GM23338 (cell line): ENCODE results near the gene LYL1. TPM values are rescaled to one million over a fixed set of nuclear protein-coding genes. Genes with fewer than 3 reads are reported as not detected.

Experiments used
- ATAC-seq: fragments of 200-7000 bp; cut with Tn5 transposase; 3 replicates; pipeline ENCODE4 v1.9.1; 2020
- DNase-seq: peaks from one replicate; pipeline ENCODE4 v3.0.0-alpha.2; 2015; ENCODE audit warnings: low spot score
- H2AFZ ChIP-seq: fragments of 200-600 bp; sonication (generic); 2 replicates; pipeline ENCODE4 v1.8.0; 2016; ENCODE audit warnings: antibody characterized with exemption, mild to moderate bottlenecking, moderate library complexity
- H3F3A ChIP-seq: fragments of 200-600 bp; sonication (generic); replicated peaks from 2 replicates; pipeline ENCODE4 v1.8.0; 2017; ENCODE audit warnings: antibody characterized with exemption, mixed run types, low read depth
- H3K27ac ChIP-seq: fragments of 200-600 bp; sonication (generic); 2 replicates; pipeline ENCODE4 v1.6.1; 2016; ENCODE audit warnings: low read depth
- H3K27me3 ChIP-seq: fragments of 200-600 bp; sonication (generic); 2 replicates; pipeline ENCODE4 v1.8.0; 2016; ENCODE audit warnings: mild to moderate bottlenecking, mixed run types, moderate library complexity; ENCODE audit not compliant: insufficient read depth
- H3K36me3 ChIP-seq: fragments of 200-600 bp; sonication (generic); 2 replicates; pipeline ENCODE4 v1.8.0; 2016; ENCODE audit warnings: mild to moderate bottlenecking; ENCODE audit not compliant: insufficient read depth
- H3K4me1 ChIP-seq: fragments of 200-600 bp; sonication (generic); 2 replicates; pipeline ENCODE4 v1.8.0; 2016; ENCODE audit warnings: mild to moderate bottlenecking, moderate library complexity; ENCODE audit not compliant: insufficient read depth
- H3K4me2 ChIP-seq: fragments of 200-600 bp; sonication (generic); 2 replicates; pipeline ENCODE4 v1.7.1; 2017; ENCODE audit warnings: mixed run types
- H3K4me3 ChIP-seq: fragments of 200-600 bp; sonication (generic); 2 replicates; pipeline ENCODE4 v1.6.1; 2016; ENCODE audit warnings: mixed run types
- H3K79me2 ChIP-seq: fragments of 200-600 bp; sonication (generic); replicated peaks from 2 replicates; pipeline ENCODE4 v1.8.0; 2017; ENCODE audit warnings: mild to moderate bottlenecking; ENCODE audit not compliant: insufficient read depth
- H3K9me2 ChIP-seq: fragments of 200-600 bp; sonication (generic); 2 replicates; pipeline ENCODE4 v1.8.0; 2017; ENCODE audit not compliant: insufficient read depth
- H4K20me1 ChIP-seq: fragments of 200-600 bp; sonication (generic); replicated peaks from 2 replicates; pipeline ENCODE4 v1.8.0; 2017; ENCODE audit warnings: mild to moderate bottlenecking; ENCODE audit not compliant: insufficient read depth
- H3K27ac Mint-ChIP-seq: 2 replicates; pipeline ENCODE4 v1.8.0; 2020; ENCODE audit warnings: inconsistent platforms, mild to moderate bottlenecking, moderate library complexity, mixed read lengths
- H3K27me3 Mint-ChIP-seq: 3 replicates; pipeline ENCODE4 v1.8.0; 2022; ENCODE audit warnings: low read depth, mild to moderate bottlenecking, moderate library complexity, mixed read lengths, inconsistent platforms; ENCODE audit not compliant: insufficient read depth, poor library complexity
- H3K36me3 Mint-ChIP-seq: 3 replicates; pipeline ENCODE4 v1.8.0; 2021; ENCODE audit warnings: low read depth, mild to moderate bottlenecking, inconsistent platforms, moderate library complexity, mixed read lengths
- H3K4me1 Mint-ChIP-seq: 3 replicates; pipeline ENCODE4 v1.8.0; 2020; ENCODE audit warnings: mild to moderate bottlenecking, inconsistent platforms, mixed read lengths
- H3K4me3 Mint-ChIP-seq: 3 replicates; pipeline ENCODE4 v1.8.0; 2021; ENCODE audit warnings: moderate library complexity, mild to moderate bottlenecking, inconsistent platforms, mixed read lengths
- H3K9me3 Mint-ChIP-seq: 3 replicates; pipeline ENCODE4 v1.8.0; 2020; ENCODE audit warnings: moderate library complexity, mild to moderate bottlenecking, inconsistent platforms, mixed read lengths
- ETS1 ChIP-seq: IDR thresholded peaks from 2 replicates; pipeline ENCODE4 v1.6.1; 2016; ENCODE audit warnings: antibody characterized with exemption
- EZH2 ChIP-seq: fragments of 200-600 bp; sonication (generic); IDR thresholded peaks from one replicate; pipeline ENCODE4 v1.8.0; 2017; ENCODE audit warnings: antibody characterized with exemption, mild to moderate bottlenecking, low read depth; ENCODE audit not compliant: unreplicated experiment
- JUNB ChIP-seq: IDR thresholded peaks from one replicate; pipeline ENCODE4 v1.6.1; 2016; ENCODE audit warnings: antibody characterized with exemption; ENCODE audit not compliant: unreplicated experiment
- NANOG ChIP-seq: IDR thresholded peaks from 2 replicates; pipeline ENCODE4 v1.6.1; 2016; ENCODE audit warnings: antibody characterized with exemption, borderline replicate concordance
- REST ChIP-seq: IDR thresholded peaks from one replicate; pipeline ENCODE4 v1.6.1; 2018; ENCODE audit warnings: antibody characterized with exemption; ENCODE audit not compliant: unreplicated experiment
- STAT1 ChIP-seq: IDR thresholded peaks from one replicate; pipeline ENCODE4 v1.6.1; 2016; ENCODE audit warnings: antibody characterized with exemption; ENCODE audit not compliant: unreplicated experiment
- ZNF114 ChIP-seq: fragments of 250-450 bp; sonication (Bioruptor Pico); IDR thresholded peaks from 2 replicates; pipeline ENCODE4 v1.5.0; 2020; ENCODE audit warnings: mild to moderate bottlenecking, moderate library complexity
- polyA plus RNA-seq: library from polyadenylated mRNA; unstranded; fragments of >200 nt; fragmentation: Nextera tagmentation; extraction: Ambion mirVana; gene quantifications from 2 replicates; pipeline ENCODE4 v1.2.1, GENCODE V29; 2016
- total RNA-seq: library from RNA; depleted of rRNA; stranded (reverse); fragments of >200 nt; shearing (Covaris generic); gene quantifications from 2 replicates; pipeline ENCODE4 v1.2.3, GENCODE V29; 2014
- TF ChIP-seq, protein P1 (sequence below), 2 experiments: fragments of 200-600 bp in 1 of 2; sonication (generic) in 1 of 2; conservative IDR thresholded peaks; 2 replicates each; pipeline versions ENCODE4 v1.5.1 to v1.6.1; 2016 to 2017; ENCODE audit warnings: antibody characterized with exemption in 2 of 2, low read depth in 2 of 2, mild to moderate bottlenecking in 2 of 2, moderate library complexity in 1 of 2
- TF ChIP-seq, protein P2 (sequence below): fragments of 250-450 bp; sonication (Bioruptor Pico); IDR thresholded peaks from 2 replicates; pipeline ENCODE4 v1.5.0; 2020; ENCODE audit warnings: mild to moderate bottlenecking, moderate library complexity

The LYL1 gene
- total and polyA plus RNA-seq, 2 experiments from 2014 or later = 1.2 to 2.2 TPM

- Mint-ChIP-seq H3K27me3 (peaks cover 28% of the 10 kb centered on the region), H3K9me3 (no peaks in the 10 kb centered on the region), H3K4me1 (no peaks in the 10 kb centered on the region), H3K36me3 (no peaks in the 10 kb centered on the region), H3K27ac (no peak overlapping the region), H3K4me3 (no peak overlapping the region)
- H2AFZ ChIP-seq = no peak overlapping the region
- TF ChIP-seq EZH2 (no peak), REST (no peak), JUNB (no peak), ZNF114 (CRISPR knock-in tag) (no peak), STAT1 (no peak), ETS1 (no peak), NANOG (no peak)
- TF ChIP-seq, protein P1, sequence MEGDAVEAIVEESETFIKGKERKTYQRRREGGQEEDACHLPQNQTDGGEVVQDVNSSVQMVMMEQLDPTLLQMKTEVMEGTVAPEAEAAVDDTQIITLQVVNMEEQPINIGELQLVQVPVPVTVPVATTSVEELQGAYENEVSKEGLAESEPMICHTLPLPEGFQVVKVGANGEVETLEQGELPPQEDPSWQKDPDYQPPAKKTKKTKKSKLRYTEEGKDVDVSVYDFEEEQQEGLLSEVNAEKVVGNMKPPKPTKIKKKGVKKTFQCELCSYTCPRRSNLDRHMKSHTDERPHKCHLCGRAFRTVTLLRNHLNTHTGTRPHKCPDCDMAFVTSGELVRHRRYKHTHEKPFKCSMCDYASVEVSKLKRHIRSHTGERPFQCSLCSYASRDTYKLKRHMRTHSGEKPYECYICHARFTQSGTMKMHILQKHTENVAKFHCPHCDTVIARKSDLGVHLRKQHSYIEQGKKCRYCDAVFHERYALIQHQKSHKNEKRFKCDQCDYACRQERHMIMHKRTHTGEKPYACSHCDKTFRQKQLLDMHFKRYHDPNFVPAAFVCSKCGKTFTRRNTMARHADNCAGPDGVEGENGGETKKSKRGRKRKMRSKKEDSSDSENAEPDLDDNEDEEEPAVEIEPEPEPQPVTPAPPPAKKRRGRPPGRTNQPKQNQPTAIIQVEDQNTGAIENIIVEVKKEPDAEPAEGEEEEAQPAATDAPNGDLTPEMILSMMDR (conservative IDR thresholded peaks at IDR 0.05; ENCODE audit: low read depth in 2 of 2) = no peak
- TF ChIP-seq, protein P2, sequence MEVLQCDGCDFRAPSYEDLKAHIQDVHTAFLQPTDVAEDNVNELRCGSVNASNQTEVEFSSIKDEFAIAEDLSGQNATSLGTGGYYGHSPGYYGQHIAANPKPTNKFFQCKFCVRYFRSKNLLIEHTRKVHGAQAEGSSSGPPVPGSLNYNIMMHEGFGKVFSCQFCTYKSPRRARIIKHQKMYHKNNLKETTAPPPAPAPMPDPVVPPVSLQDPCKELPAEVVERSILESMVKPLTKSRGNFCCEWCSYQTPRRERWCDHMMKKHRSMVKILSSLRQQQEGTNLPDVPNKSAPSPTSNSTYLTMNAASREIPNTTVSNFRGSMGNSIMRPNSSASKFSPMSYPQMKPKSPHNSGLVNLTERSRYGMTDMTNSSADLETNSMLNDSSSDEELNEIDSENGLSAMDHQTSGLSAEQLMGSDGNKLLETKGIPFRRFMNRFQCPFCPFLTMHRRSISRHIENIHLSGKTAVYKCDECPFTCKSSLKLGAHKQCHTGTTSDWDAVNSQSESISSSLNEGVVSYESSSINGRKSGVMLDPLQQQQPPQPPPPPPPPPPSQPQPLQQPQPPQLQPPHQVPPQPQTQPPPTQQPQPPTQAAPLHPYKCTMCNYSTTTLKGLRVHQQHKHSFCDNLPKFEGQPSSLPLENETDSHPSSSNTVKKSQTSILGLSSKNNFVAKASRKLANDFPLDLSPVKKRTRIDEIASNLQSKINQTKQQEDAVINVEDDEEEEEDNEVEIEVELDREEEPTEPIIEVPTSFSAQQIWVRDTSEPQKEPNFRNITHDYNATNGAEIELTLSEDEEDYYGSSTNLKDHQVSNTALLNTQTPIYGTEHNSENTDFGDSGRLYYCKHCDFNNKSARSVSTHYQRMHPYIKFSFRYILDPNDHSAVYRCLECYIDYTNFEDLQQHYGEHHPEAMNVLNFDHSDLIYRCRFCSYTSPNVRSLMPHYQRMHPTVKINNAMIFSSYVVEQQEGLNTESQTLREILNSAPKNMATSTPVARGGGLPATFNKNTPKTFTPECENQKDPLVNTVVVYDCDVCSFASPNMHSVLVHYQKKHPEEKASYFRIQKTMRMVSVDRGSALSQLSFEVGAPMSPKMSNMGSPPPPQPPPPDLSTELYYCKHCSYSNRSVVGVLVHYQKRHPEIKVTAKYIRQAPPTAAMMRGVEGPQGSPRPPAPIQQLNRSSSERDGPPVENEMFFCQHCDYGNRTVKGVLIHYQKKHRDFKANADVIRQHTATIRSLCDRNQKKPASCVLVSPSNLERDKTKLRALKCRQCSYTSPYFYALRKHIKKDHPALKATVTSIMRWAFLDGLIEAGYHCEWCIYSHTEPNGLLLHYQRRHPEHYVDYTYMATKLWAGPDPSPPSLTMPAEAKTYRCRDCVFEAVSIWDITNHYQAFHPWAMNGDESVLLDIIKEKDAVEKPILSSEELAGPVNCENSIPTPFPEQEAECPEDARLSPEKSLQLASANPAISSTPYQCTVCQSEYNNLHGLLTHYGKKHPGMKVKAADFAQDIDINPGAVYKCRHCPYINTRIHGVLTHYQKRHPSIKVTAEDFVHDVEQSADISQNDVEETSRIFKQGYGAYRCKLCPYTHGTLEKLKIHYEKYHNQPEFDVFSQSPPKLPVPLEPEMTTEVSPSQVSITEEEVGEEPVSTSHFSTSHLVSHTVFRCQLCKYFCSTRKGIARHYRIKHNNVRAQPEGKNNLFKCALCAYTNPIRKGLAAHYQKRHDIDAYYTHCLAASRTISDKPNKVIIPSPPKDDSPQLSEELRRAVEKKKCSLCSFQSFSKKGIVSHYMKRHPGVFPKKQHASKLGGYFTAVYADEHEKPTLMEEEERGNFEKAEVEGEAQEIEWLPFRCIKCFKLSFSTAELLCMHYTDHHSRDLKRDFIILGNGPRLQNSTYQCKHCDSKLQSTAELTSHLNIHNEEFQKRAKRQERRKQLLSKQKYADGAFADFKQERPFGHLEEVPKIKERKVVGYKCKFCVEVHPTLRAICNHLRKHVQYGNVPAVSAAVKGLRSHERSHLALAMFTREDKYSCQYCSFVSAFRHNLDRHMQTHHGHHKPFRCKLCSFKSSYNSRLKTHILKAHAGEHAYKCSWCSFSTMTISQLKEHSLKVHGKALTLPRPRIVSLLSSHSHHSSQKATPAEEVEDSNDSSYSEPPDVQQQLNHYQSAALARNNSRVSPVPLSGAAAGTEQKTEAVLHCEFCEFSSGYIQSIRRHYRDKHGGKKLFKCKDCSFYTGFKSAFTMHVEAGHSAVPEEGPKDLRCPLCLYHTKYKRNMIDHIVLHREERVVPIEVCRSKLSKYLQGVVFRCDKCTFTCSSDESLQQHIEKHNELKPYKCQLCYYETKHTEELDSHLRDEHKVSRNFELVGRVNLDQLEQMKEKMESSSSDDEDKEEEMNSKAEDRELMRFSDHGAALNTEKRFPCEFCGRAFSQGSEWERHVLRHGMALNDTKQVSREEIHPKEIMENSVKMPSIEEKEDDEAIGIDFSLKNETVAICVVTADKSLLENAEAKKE = no peak
- no peak for DNase-seq
- no peaks in the 10 kb centered on the region for H3K36me3 ChIP-seq
- no peaks in the 10 kb centered on the region for H3K9me2 ChIP-seq
- H3F3A ChIP-seq = no peaks in the 10 kb centered on the region
- H3K4me1 ChIP-seq = no peaks in the 10 kb centered on the region
- H3K4me2 ChIP-seq = no peak overlapping the region
- H3K27ac ChIP-seq = no peak overlapping the region
- no peaks in the 10 kb centered on the region for H3K79me2 ChIP-seq
- H4K20me1 ChIP-seq = no peaks in the 10 kb centered on the region
- ATAC-seq = no peak
- no peak overlapping the region for H3K4me3 ChIP-seq
- H3K27me3 ChIP-seq = peaks cover 28% of the 10 kb centered on the region
These were observed 35.5 kb downstream of the LYL1 start for GRCh38 chr19:13066933-13067807.
